Hematopoietic multipotent progenitor cell treated with erythropoietin and hydrocortisone succinate and interleukin-3 and kit ligand, for 17 days (in vitro differentiated cells): ENCODE data around the gene ACSBG1.
A peak's percentile ranks its signal among the peaks of the same experiment; 100 is the strongest.

Source experiments
- DNase-seq: peaks from one replicate; pipeline ENCODE4 v3.0.0-alpha.2; 2015; ENCODE audit warnings: low spot score

ACSBG1 gene

GRCh38 chr15:78234515-78235040 is at the start of gene ACSBG1:
Gene ACSBG1 (minus strand): TSS chr15:78234565. CDS start chr15:78234501, 64 bp downstream.
- DNase-seq, result no peak

- DNase-seq, result no peak
Measured at GRCh38 chr15:78282324-78282723, 48.0 kb upstream of the ACSBG1 start.

GRCh38 chr15:78280319-78281072 is 46.1 kb upstream of the ACSBG1 start:
- DNase-seq, result no peak

- DNase-seq, result peak; percentile 77
Measured at GRCh38 chr15:78276064-78276943, 41.9 kb upstream of the ACSBG1 start.

- DNase-seq, result peak; percentile 59
Measured at GRCh38 chr15:78274994-78275393, 40.6 kb upstream of the ACSBG1 start.

GRCh38 chr15:78272776-78273175 is 38.4 kb upstream of the ACSBG1 start:
- DNase-seq, result no peak

GRCh38 chr15:78272316-78272715 is 38.0 kb upstream of the ACSBG1 start:
- no peak for DNase-seq

GRCh38 chr15:78266806-78267205 is 32.4 kb upstream of the ACSBG1 start:
- no peak for DNase-seq

GRCh38 chr15:78266229-78266628 is 31.9 kb upstream of the ACSBG1 start:
- DNase-seq, result no peak

GRCh38 chr15:78265752-78266224 is 31.4 kb upstream of the ACSBG1 start:
- no peak for DNase-seq

- DNase-seq, result no peak
Measured at GRCh38 chr15:78265137-78265460, 30.7 kb upstream of the ACSBG1 start.

- peak; percentile 62 for DNase-seq
Measured at GRCh38 chr15:78264304-78265136, 30.2 kb upstream of the ACSBG1 start, which contains the start of gene DNAJA4. Gene DNAJA4 (plus strand): TSS chr15:78264562. CDS start chr15:78264764, 202 bp downstream.

GRCh38 chr15:78263907-78264303 is 29.5 kb upstream of the ACSBG1 start:
- peak; percentile 71 for DNase-seq

GRCh38 chr15:78263351-78263781 is 29.0 kb upstream of the ACSBG1 start:
- DNase-seq, result peak; percentile 71

- no peak for DNase-seq
Measured at GRCh38 chr15:78261062-78261461, 26.7 kb upstream of the ACSBG1 start.

GRCh38 chr15:78260489-78260888 is 26.1 kb upstream of the ACSBG1 start:
- no peak for DNase-seq

- DNase-seq, result no peak
Measured at GRCh38 chr15:78259232-78259631, 24.9 kb upstream of the ACSBG1 start.

GRCh38 chr15:78257681-78258080 is 23.3 kb upstream of the ACSBG1 start:
- no peak for DNase-seq

GRCh38 chr15:78256044-78256437 is 21.7 kb upstream of the ACSBG1 start:
- DNase-seq, result no peak

- no peak for DNase-seq
Measured at GRCh38 chr15:78255421-78256043, 21.2 kb upstream of the ACSBG1 start.

- no peak for DNase-seq
Measured at GRCh38 chr15:78251136-78251535, 16.8 kb upstream of the ACSBG1 start.
